RWPE1 (cell line): ENCODE data around the gene ELP1.
A peak's percentile ranks its signal among the peaks of the same experiment; 100 is the strongest.

Source experiments
- CTCF ChIA-PET: fragments of 350-600 bp; sonication (Branson Sonifier 250); formaldehyde crosslinking; extraction: SDS; loops from one replicate; lab custom pipeline; 2021; lab: Yijun Ruan, JAX
- POLR2A ChIA-PET: fragments of 400-600 bp; formaldehyde crosslinking; extraction: SDS; loops from one replicate; lab custom pipeline; 2020; ENCODE audit warnings: antibody characterized with exemption; ENCODE audit not compliant: low non-redundant PET; lab: Yijun Ruan, JAX
- DNase-seq: peaks from one replicate; pipeline ENCODE4 v3.0.0; 2012; ENCODE audit warnings: low spot score
- H3K27ac ChIP-seq: fragments of 450-650 bp; 2 replicates; pipeline ENCODE4 v1.5.1; 2017
- TF ChIP-seq, protein P1 (sequence below): fragments of 450-650 bp; conservative IDR thresholded peaks from 2 replicates; pipeline ENCODE4 v1.5.1; 2017; ENCODE audit warnings: low read depth, mild to moderate bottlenecking

ELP1 gene

DNA sequence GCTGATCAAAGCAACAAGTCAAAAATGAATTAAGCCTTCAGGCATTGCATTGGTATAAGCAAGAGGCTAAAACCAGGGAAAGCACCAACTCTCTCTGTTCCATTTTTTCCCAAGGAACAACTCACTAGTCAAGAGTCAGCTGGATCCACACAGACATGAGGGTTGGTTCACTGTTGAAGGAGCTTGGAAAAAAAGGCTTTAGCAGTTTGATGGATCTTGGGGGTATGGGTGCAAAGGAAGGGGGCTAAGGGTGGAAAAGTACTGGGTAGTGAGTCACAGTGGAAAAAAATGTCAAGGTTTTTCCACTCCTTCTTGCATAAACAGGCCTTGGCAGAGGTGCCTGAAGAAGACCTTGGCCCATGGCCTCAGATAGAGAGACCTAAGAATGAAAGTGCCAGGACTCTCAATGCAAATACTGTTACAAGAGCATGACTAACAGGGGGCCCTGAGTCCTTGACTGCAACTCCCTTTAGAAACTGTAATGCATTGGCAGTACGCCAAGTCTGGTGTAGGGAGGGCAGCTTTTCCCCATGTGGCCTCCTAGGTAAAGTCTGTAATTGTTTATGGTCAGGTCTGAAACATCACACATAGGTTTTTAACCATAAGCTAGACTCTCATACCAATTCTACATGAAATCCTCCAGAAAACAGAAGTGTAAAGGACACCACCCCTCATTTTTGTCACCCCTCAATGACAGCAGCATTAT is 48.1 kb downstream of the ELP1 start:
- TF ChIP-seq, protein P1, sequence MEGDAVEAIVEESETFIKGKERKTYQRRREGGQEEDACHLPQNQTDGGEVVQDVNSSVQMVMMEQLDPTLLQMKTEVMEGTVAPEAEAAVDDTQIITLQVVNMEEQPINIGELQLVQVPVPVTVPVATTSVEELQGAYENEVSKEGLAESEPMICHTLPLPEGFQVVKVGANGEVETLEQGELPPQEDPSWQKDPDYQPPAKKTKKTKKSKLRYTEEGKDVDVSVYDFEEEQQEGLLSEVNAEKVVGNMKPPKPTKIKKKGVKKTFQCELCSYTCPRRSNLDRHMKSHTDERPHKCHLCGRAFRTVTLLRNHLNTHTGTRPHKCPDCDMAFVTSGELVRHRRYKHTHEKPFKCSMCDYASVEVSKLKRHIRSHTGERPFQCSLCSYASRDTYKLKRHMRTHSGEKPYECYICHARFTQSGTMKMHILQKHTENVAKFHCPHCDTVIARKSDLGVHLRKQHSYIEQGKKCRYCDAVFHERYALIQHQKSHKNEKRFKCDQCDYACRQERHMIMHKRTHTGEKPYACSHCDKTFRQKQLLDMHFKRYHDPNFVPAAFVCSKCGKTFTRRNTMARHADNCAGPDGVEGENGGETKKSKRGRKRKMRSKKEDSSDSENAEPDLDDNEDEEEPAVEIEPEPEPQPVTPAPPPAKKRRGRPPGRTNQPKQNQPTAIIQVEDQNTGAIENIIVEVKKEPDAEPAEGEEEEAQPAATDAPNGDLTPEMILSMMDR: no peak
- peak; percentile 97 for DNase-seq
- H3K27ac ChIP-seq: no peak overlapping the region; the same call in 1 of the 2 replicates
- CTCF ChIA-PET: interaction anchor here (0.6 kb wide), 1 partner anchor 67 kb away, joined by 3 read pairs; no protein-coding TSS in a partner anchor
- POLR2A ChIA-PET: no interaction called here

DNA sequence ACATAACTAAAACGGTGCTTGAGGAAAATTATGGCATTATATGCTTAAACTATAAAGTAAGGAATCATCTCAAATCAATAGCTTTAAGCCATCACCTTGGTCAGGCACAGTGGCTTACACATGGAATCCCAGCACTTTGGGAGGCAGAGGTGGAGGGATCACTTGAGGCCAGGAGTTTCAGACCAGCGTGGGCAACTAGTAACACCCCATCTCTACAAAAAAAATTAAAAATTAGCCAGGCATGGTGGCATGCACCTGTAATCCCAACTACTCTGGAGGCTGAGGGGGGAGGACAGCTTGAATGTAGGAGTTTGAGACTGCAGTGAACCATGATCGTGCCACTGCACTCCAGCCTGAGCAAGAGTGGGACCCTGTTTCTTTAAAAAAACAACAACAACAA is 49.2 kb downstream of the ELP1 start:
- DNase-seq: no peak
- TF ChIP-seq, protein P1: no peak
- no peak overlapping the region for H3K27ac ChIP-seq
- ChIA-PET CTCF (no interaction called here), POLR2A (no interaction called here)

DNA sequence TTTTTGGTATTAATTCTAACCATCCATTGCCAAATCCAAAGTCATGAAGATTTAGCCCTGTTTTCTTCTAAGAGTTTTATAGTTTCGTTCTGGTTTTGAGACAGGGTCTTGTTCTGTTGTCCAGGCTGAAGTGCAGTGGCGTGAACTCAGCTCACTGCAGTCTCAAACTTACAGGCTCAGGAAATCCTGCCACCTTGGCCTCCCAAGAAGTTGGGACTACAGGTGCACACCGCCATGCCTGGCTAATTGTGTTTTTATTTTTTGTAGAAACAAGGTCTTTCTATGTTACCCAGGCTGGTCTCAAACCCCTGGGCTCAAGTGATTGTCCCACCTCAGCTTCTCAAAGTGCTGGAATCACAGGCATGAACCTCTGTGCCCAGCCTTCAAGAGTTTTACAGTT is 50.8 kb downstream of the ELP1 start:
- no peak for DNase-seq
- no peak overlapping the region for H3K27ac ChIP-seq
- ChIA-PET POLR2A (no interaction called here), CTCF (interaction anchor here (0.6 to 0.7 kb wide), 3 partner anchors 12 to 1571 kb away, joined by 3 to 7 read pairs (median 5); no protein-coding TSS in a partner anchor)
- TF ChIP-seq, protein P1: no peak

DNA sequence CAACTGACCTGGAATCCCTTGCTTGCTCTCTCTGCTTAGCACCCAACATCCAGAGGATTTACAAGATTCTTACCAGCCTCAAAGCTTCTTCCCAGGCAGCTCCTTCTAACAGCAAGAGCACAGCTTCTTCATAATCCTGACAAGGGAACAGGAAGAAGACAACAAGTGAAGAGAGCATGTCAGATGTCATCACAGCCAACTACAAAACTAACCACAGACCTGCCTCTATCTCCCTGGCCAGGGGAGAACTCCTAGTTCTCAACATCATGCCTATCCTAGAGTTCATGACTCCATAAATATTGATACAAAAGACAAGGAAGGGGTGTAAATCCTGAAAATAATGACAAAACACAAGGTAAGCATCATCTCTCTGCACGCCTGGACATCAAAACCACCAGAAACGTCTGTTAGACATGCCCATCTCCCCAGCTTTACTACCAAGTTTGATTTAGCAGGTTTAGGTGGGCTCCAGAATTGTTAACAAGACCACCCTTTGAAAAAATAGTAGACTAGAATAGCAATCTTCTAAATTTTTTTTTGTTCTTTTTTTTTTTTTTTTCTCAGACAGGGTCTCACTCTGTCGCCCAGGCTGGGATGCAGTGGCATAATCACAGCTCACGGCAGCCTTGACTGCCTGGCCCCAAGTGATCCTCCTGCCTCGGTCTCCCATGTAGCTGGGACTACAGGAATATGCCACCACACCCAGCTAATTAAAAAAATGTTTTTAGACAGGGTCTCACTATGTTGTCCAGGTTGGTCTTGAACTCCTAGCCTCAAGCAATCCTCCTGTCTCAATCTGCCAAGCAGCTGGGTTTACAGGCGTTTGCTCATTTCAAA is 51.7 kb downstream of the ELP1 start:
- TF ChIP-seq, protein P1: no peak
- POLR2A ChIA-PET: no interaction called here
- DNase-seq: no peak
- CTCF ChIA-PET: interaction anchor here (0.6 kb wide), 1 partner anchor 12 kb away, joined by 3 read pairs; no protein-coding TSS in a partner anchor
- no peak overlapping the region for H3K27ac ChIP-seq

DNA sequence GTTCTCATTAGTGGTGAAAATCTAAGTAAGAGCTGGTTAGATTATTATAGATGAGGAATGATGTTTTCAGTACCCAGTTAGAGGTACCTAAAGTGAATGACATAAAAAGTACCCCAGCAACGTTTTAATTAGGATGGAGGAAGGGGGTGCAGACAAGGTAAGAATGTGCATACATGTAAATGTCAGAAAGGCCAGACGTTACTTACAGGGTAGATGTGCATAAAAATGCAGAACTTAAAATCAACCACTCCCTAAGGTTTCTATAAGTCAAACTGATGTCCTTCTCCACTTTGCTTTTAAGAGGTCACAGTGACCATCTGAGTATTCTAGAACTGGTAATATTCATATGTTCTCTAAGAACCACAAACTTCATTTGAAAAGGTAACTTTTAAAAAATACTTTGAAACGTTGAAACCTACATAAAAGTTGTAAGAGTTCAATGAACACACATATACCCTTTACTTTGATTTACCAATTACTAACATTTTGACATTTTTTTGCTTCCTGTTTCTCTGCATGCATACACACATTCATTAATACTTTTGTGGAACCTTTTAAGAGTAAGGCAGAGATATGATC is 53.1 kb downstream of the ELP1 start:
- no peak for DNase-seq
- no peak overlapping the region for H3K27ac ChIP-seq
- TF ChIP-seq, protein P1: no peak
- CTCF ChIA-PET: interaction anchor here (0.6 to 0.7 kb wide), 2 partner anchors 16 to 57 kb away, joined by 4 read pairs; no protein-coding TSS in a partner anchor
- POLR2A ChIA-PET: no interaction called here

- ChIA-PET POLR2A (no interaction called here), CTCF (no interaction called here)
- no peak for DNase-seq
- TF ChIP-seq, protein P1: no peak
- H3K27ac ChIP-seq: no peak overlapping the region
Observed at GRCh38 chr9:108877524-108877923, 56.4 kb downstream of the ELP1 start.
